Adrenal gland (tissue), 12 donors: ENCODE measurements around the gene MUSK. TPM values are rescaled to one million over a fixed set of nuclear protein-coding genes. Genes with fewer than 3 reads are reported as not detected.

ENCODE experiments used
- DNase-seq, 7 donors: peaks; one replicate each; pipeline ENCODE4 v3.0.0-alpha.2; 2019 to 2020
- H3K27ac ChIP-seq, 5 donors: fragments of 200-600 bp; sonication (generic) in 4 of 5; 1 replicate in 3 of 5; 2 replicates in 2 of 5; pipeline versions ENCODE4 v1.5.1 to v1.8.0; 2016 to 2020; ENCODE audit warnings: mild to moderate bottlenecking in 1 of 5
- H3K27me3 ChIP-seq: fragments of 200-600 bp; 2 replicates; pipeline ENCODE4 v1.8.0; 2021
- H3K36me3 ChIP-seq, 2 donors: fragments of 200-600 bp; replicated peaks in 1 of 2; 1 replicate in 1 of 2; 2 replicates in 1 of 2; pipeline versions ENCODE4 v1.5.1 to v1.8.0; 2018 to 2022
- H3K4me1 ChIP-seq, 2 donors: fragments of 200-600 bp; replicated peaks in 1 of 2; 1 replicate in 1 of 2; 2 replicates in 1 of 2; pipeline versions ENCODE4 v1.5.1 to v1.8.0; 2018 to 2021
- H3K4me3 ChIP-seq, 4 donors: fragments of 200-600 bp; sonication (generic) in 3 of 4; one replicate each; pipeline ENCODE4 v1.5.1; 2016 to 2018
- H3K9me3 ChIP-seq, 3 donors: fragments of 200-600 bp; sonication (generic) in 1 of 3; replicated peaks in 1 of 3; 1 replicate in 2 of 3; 2 replicates in 1 of 3; pipeline versions ENCODE4 v1.5.1 to v1.8.0; 2016 to 2021
- CTCF ChIP-seq, 6 experiments: fragments of 450-650 bp in 4 of 6; fragments of 200-600 bp in 2 of 6; sonication (generic) in 1 of 6; IDR thresholded peaks; 1 replicate in 5 of 6; 2 replicates in 1 of 6; pipeline versions ENCODE4 v1.5.1 to v1.8.0; 2016 to 2021; ENCODE audit warnings: antibody characterized with exemption in 6 of 6, mild to moderate bottlenecking in 2 of 6, moderate library complexity in 1 of 6
- POLR2A ChIP-seq, 2 donors: fragments of 450-650 bp; IDR thresholded peaks; one replicate each; pipeline ENCODE4 v1.6.1; 2017; ENCODE audit warnings: antibody characterized with exemption in 2 of 2, mild to moderate bottlenecking in 2 of 2, moderate library complexity in 1 of 2
- WGBS, 4 donors: extraction: QIAGEN DNeasy Blood & Tissue Kit in 2 of 4; methylation state at CpG; one replicate each; pipeline versions ENCODE4 v1.1.5 to v1.1.7; 2013 to 2017; 5-methylcytosine and 5-hydroxymethylcytosine counted together
- intact Hi-C, 2 donors: fragments of 100-400 bp; cut with DNase I; formaldehyde crosslinking; loops; one replicate each; pipeline versions ENCODE4 v1.14.1 to v1.15.0; 2022 to 2023
- polyA plus RNA-seq, 3 donors: library from polyadenylated mRNA; stranded (reverse); fragments of 200-250 nt in 2 of 3; fragments of 350-450 nt in 1 of 3; fragmentation: Illumina TruSeq in 1 of 3; extraction: RNeasy Lipid Tissue Mini Kit (QIAGEN cat#74804) in 1 of 3; gene quantifications; one replicate each; pipeline ENCODE4 v1.2.3, GENCODE V29; 2013 to 2014
- total RNA-seq, 9 donors: library from RNA; depleted of rRNA in 4 of 9; stranded (reverse); fragments of >200 nt in 4 of 9; fragments of 120-200 nt in 1 of 9; fragmentation: NEBNext Ultra II Directional in 1 of 9; extraction: Animal tissue kit (Norgen Biotek cat#: 25700) in 1 of 9; gene quantifications; one replicate each; pipeline versions ENCODE4 v1.1.0 to v1.2.4, GENCODE V29; 2013 to 2023
- donor health status: healthy with polysubstance abuse.
- donor health status: Bipolar disorder and iron deficiency.
- donor health status: DM: yes; HTN: yes; CAD: no.
- donor health status: DM: no; HTN: no; CAD: no.
- donor health status: DM: no; HTN: no; CAD: no.
- donor health status: DM: yes; HTN: yes; CAD: no.

Gene MUSK
- total and polyA plus RNA-seq, 12 donors, result 0.04 to 5.1 (median 0.15) TPM; not detected in 2

- H3K36me3 ChIP-seq, result no peaks in the 10 kb centered on the region
- H3K27me3 ChIP-seq, result no peaks in the 10 kb centered on the region
- H3K9me3 ChIP-seq, result no peaks in the 10 kb centered on the region
- intact Hi-C loops, result no loop called here
- no peak for TF ChIP-seq POLR2A (IDR thresholded peaks at IDR 0.05)
- TF ChIP-seq CTCF (IDR thresholded peaks at IDR 0.05), result no peak
- no peak for DNase-seq
- H3K4me1 ChIP-seq, result no peaks in the 10 kb centered on the region
- H3K4me3 ChIP-seq, result no peak overlapping the region
- no peak overlapping the region for H3K27ac ChIP-seq
Observed at GRCh38 chr9:110640736-110641135, 27.9 kb upstream of the MUSK start.

GRCh38 chr9:110641293-110641692, 27.3 kb upstream of the MUSK start:
- 61 to 70% (median 62%) methylated on average over 2 of the region's 2 CpGs for WGBS, 4 donors
- Histone ChIP-seq H3K9me3 (no peaks in the 10 kb centered on the region), H3K4me1 (no peaks in the 10 kb centered on the region), H3K36me3 (no peaks in the 10 kb centered on the region), H3K4me3 (no peak overlapping the region), H3K27me3 (no peaks in the 10 kb centered on the region), H3K27ac (no peak overlapping the region)
- intact Hi-C loops, result no loop called here
- no peak for DNase-seq
- TF ChIP-seq POLR2A (IDR thresholded peaks at IDR 0.05) (no peak), CTCF (IDR thresholded peaks at IDR 0.05) (no peak)

GRCh38 chr9:110648696-110649095, 19.9 kb upstream of the MUSK start:
- no peaks in the 10 kb centered on the region for H3K4me1 ChIP-seq
- intact Hi-C loops, result no loop called here
- TF ChIP-seq CTCF (IDR thresholded peaks at IDR 0.05) (no peak), POLR2A (IDR thresholded peaks at IDR 0.05) (no peak)
- H3K27me3 ChIP-seq, result no peaks in the 10 kb centered on the region
- no peak overlapping the region for H3K4me3 ChIP-seq
- WGBS, 4 donors, result 63 to 94% (median 83%) methylated on average over 3 to 4 of the region's 4 CpGs
- H3K9me3 ChIP-seq, result no peaks in the 10 kb centered on the region
- DNase-seq, result no peak
- H3K27ac ChIP-seq, result no peak overlapping the region
- no peaks in the 10 kb centered on the region for H3K36me3 ChIP-seq

- Histone ChIP-seq H3K36me3 (no peaks in the 10 kb centered on the region), H3K27ac (peak overlapping the region in 1 of 5 donors; percentile 45), H3K4me1 (no peaks in the 10 kb centered on the region), H3K27me3 (no peaks in the 10 kb centered on the region), H3K4me3 (no peak overlapping the region), H3K9me3 (no peaks in the 10 kb centered on the region)
- 83 to 93% (median 91%) methylated on average over 3 of the region's 3 CpGs for WGBS, 4 donors
- no peak for DNase-seq
- no peak for TF ChIP-seq POLR2A (IDR thresholded peaks at IDR 0.05)
- no peak for TF ChIP-seq CTCF (IDR thresholded peaks at IDR 0.05)
- intact Hi-C loops, result no loop called here
Observed at GRCh38 chr9:110650261-110650660, 18.3 kb upstream of the MUSK start.
